GM19238 (cell line): ENCODE measurements around the gene S100A8.

Source experiments
- DNase-seq: peaks from one replicate; pipeline ENCODE4 v3.0.0; 2011; ENCODE audit warnings: low spot score; ENCODE audit not compliant: insufficient read length

The S100A8 gene

GRCh38 chr1:153392822-153393221 is 1.9 kb upstream of the S100A8 start:
- DNase-seq = no peak

- no peak for DNase-seq
These were observed 1.4 kb upstream of the S100A8 start for GRCh38 chr1:153392258-153392657.

GRCh38 chr1:153389973-153390879 is 647 bp downstream of the S100A8 start:
- DNase-seq = no peak

GRCh38 chr1:153389401-153389800 is 1.5 kb downstream of the S100A8 start:
- no peak for DNase-seq

- DNase-seq = no peak
These were observed 3.1 kb downstream of the S100A8 start for GRCh38 chr1:153387785-153388184.

GRCh38 chr1:153387001-153387400 is 3.9 kb downstream of the S100A8 start:
- no peak for DNase-seq

- DNase-seq = no peak
These were observed 4.4 kb downstream of the S100A8 start for GRCh38 chr1:153386500-153386901.

- no peak for DNase-seq
These were observed 5.8 kb downstream of the S100A8 start for GRCh38 chr1:153384958-153385580.

- no peak for DNase-seq
These were observed 10.2 kb downstream of the S100A8 start for GRCh38 chr1:153380711-153381110.

GRCh38 chr1:153379591-153379990 is 11.3 kb downstream of the S100A8 start:
- DNase-seq = no peak

GRCh38 chr1:153375511-153375910 is 15.4 kb downstream of the S100A8 start, which contains the start of gene S100A12:
TSS of gene S100A12 (minus strand) at chr1:153375621. CDS start at chr1:153374592, 1,029 bp downstream.
- no peak for DNase-seq

- no peak for DNase-seq
These were observed 16.8 kb downstream of the S100A8 start for GRCh38 chr1:153374071-153374470.

GRCh38 chr1:153372571-153372970 is 18.3 kb downstream of the S100A8 start:
- no peak for DNase-seq

- no peak for DNase-seq
These were observed 19.6 kb downstream of the S100A8 start for GRCh38 chr1:153371231-153371630.

- no peak for DNase-seq
These were observed 20.7 kb downstream of the S100A8 start for GRCh38 chr1:153370146-153370545.

GRCh38 chr1:153368495-153368894 is 22.4 kb downstream of the S100A8 start:
- no peak for DNase-seq

GRCh38 chr1:153367090-153367489 is 23.8 kb downstream of the S100A8 start:
- DNase-seq = no peak

GRCh38 chr1:153366261-153366660 is 24.6 kb downstream of the S100A8 start:
- DNase-seq = no peak

GRCh38 chr1:153365696-153366095 is 25.2 kb downstream of the S100A8 start:
- DNase-seq = no peak

GRCh38 chr1:153364766-153365666 is 25.9 kb downstream of the S100A8 start:
- DNase-seq = no peak

- DNase-seq = no peak
These were observed 26.7 kb downstream of the S100A8 start for GRCh38 chr1:153364156-153364555.

GRCh38 chr1:153363641-153364040 is 27.2 kb downstream of the S100A8 start:
- no peak for DNase-seq
